Naive B cell (primary cell): ENCODE data around the gene PRDM15. TPM values are rescaled to one million over a fixed set of nuclear protein-coding genes. Genes with fewer than 3 reads are reported as not detected.

Experiments used
- ATAC-seq, 2 donors: fragments of 150-1000 bp; cut with Tn5 transposase; 2 replicates each; pipeline ENCODE4 v1.10.0; 2021; ENCODE audit warnings: low read depth in 2 of 2, mild to moderate bottlenecking in 2 of 2, moderate library complexity in 2 of 2
- DNase-seq: peaks from one replicate; pipeline ENCODE4 v3.0.0; 2022
- H3K27ac Mint-ChIP-seq, 6 donors: one replicate each; pipeline ENCODE4 v1.8.0; 2020 to 2022; ENCODE audit warnings: mild to moderate bottlenecking in 6 of 6, mixed read lengths in 6 of 6, moderate library complexity in 5 of 6, inconsistent platforms in 2 of 6
- H3K27me3 Mint-ChIP-seq, 3 donors: one replicate each; pipeline ENCODE4 v1.8.0; 2021 to 2022; ENCODE audit warnings: mixed read lengths in 3 of 3, mild to moderate bottlenecking in 1 of 3
- H3K36me3 Mint-ChIP-seq, 2 donors: one replicate each; pipeline ENCODE4 v1.8.0; 2020 to 2022; ENCODE audit warnings: mixed read lengths in 2 of 2, inconsistent platforms in 1 of 2, mild to moderate bottlenecking in 1 of 2
- H3K4me1 Mint-ChIP-seq, 3 donors: one replicate each; pipeline ENCODE4 v1.8.0; 2020 to 2022; ENCODE audit warnings: mixed read lengths in 3 of 3, inconsistent platforms in 1 of 3, mild to moderate bottlenecking in 1 of 3, moderate library complexity in 1 of 3
- H3K4me3 Mint-ChIP-seq, 8 donors: one replicate each; pipeline ENCODE4 v1.8.0; 2020 to 2022; ENCODE audit warnings: mild to moderate bottlenecking in 8 of 8, mixed read lengths in 8 of 8, moderate library complexity in 8 of 8, inconsistent platforms in 2 of 8
- H3K9me3 Mint-ChIP-seq, 7 donors: one replicate each; pipeline ENCODE4 v1.8.0; 2020 to 2022; ENCODE audit warnings: mixed read lengths in 7 of 7, mild to moderate bottlenecking in 5 of 7, inconsistent platforms in 2 of 7, moderate library complexity in 1 of 7
- polyA plus RNA-seq, 6 donors: library from polyadenylated mRNA; unstranded; fragments of 300-500 nt; fragmentation: Illumina TruSeq; gene quantifications; one replicate each; pipeline ENCODE4 v1.2.3, GENCODE V29; 2021; ENCODE audit warnings: low read depth in 6 of 6

PRDM15 gene
- polyA plus RNA-seq, 6 donors from 2014 or later, result 0.91 to 3.7 (median 1.4) TPM; not detected in 1

DNA sequence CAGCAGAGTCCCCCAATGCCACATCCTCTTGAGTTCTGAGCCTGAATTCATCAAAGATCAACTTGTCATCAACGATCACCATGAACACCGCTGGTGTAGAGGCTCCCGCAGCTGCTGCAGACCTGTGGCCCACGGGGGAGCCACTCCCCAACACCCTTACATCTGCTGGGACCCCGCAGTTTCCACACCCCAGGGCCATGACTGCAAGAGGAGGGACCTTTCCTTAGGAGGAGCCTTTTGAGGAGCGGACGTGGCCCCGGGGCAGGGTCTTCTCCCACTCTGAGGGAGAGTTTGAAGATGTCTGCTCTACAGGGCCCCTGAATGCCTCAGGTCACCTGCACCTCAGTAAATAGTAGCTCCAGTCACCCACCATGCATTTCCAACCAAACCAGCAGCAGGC is 2.7 kb downstream of the PRDM15 start:
- Mint-ChIP-seq H3K36me3 (peaks cover 0 to 8% of the 10 kb centered on the region in 2 donors), H3K9me3 (no peaks in the 10 kb centered on the region), H3K27me3 (no peaks in the 10 kb centered on the region)

DNA sequence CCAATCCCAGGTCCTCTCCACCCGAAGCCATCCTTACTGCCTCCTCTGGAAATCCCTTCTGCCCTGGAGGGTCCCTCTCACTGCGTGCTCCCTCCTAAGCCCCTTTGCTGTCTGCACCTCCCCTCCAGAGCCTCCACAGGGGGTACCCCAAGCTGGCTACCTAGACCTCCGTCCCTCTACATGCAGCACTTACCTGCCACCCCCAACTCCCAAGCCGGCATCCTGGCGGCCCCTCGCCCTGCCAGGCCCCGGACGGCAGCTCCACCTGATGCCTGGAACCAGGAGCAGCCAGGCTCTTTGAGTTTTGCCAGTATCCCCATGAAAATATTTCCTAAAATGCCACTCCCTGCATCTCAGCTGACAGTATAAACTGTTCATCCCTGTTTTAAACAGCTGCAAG is 4.1 kb downstream of the PRDM15 start:
- peak overlapping the region in 1 of 6 donors; percentile 31 for H3K27ac Mint-ChIP-seq
- H3K9me3 Mint-ChIP-seq, result no peaks in the 10 kb centered on the region
- ATAC-seq, result no peak
- peaks cover 0 to 8% of the 10 kb centered on the region in 2 donors for H3K36me3 Mint-ChIP-seq
- DNase-seq, result no peak
- no peaks in the 10 kb centered on the region for H3K27me3 Mint-ChIP-seq
- H3K4me1 Mint-ChIP-seq, result peaks cover 28 to 51% (median 37%) of the 10 kb centered on the region in 3 donors
- peak overlapping the region in 1 of 8 donors; percentile 96 for H3K4me3 Mint-ChIP-seq

More for the DNA sequence above, 2.7 kb downstream of the PRDM15 start:
- H3K27ac Mint-ChIP-seq, result no peak overlapping the region
- peak overlapping the region in 5 of 8 donors; percentile 8 to 96 (median 52) for H3K4me3 Mint-ChIP-seq
- ATAC-seq (no peak), DNase-seq (no peak)
- peaks cover 24 to 50% (median 37%) of the 10 kb centered on the region in 3 donors for H3K4me1 Mint-ChIP-seq

- Mint-ChIP-seq H3K27me3 (no peaks in the 10 kb centered on the region), H3K4me1 (peaks cover 32 to 51% (median 36%) of the 10 kb centered on the region in 3 donors), H3K4me3 (peak overlapping the region in 1 of 8 donors; percentile 2), H3K27ac (no peak overlapping the region), H3K36me3 (peaks cover 0 to 8% of the 10 kb centered on the region in 2 donors), H3K9me3 (no peaks in the 10 kb centered on the region)
- DNase-seq (no peak), ATAC-seq (no peak)
Observed at GRCh38 chr21:41874611-41875010, 4.5 kb downstream of the PRDM15 start.

DNA sequence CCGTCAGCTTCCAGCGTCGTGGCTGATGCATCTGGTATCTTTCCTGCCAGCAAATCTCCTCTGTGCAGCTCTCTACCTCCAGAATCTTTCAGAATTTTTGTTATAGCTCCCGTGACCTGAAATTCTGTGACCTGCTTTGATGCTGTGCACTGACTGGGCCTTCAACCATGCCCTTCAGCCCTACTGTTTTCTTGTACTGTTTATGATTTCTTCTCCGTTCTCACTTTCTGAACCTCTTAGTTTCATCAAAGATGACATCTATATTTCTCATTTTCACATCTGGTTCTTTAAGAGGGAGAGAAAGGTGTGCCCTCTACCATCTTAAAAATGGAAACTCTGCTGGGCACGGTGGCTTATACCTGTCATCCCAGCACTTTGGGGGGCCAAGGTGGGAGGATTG is 5.7 kb downstream of the PRDM15 start:
- Mint-ChIP-seq H3K27ac (no peak overlapping the region), H3K4me3 (no peak overlapping the region), H3K27me3 (no peaks in the 10 kb centered on the region), H3K36me3 (peaks cover 0 to 8% of the 10 kb centered on the region in 2 donors), H3K4me1 (peaks cover 38 to 60% (median 48%) of the 10 kb centered on the region in 3 donors), H3K9me3 (no peaks in the 10 kb centered on the region)
- ATAC-seq (no peak), DNase-seq (no peak)

DNA sequence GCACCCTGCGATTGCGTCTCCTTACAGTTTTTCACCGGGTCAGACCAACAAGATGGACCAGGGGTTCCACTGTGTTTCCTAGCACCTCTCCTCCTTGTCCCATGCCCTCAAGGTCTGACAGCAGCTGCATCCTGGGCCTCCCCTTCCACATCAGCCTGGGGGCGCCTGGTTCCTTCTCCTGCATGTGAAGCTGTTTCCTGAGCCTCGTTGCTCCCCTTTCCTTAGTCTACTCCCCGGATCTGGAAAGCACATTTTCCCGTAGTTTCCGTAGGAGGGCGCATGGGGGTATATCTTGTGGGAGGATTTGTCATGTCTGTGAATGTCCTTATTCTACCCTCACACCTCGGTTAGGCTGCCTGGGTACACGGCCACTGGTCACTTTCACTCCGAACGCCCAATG is 6.1 kb downstream of the PRDM15 start:
- Mint-ChIP-seq H3K4me3 (no peak overlapping the region), H3K27me3 (no peaks in the 10 kb centered on the region), H3K27ac (no peak overlapping the region), H3K9me3 (no peaks in the 10 kb centered on the region), H3K4me1 (peaks cover 39 to 60% (median 50%) of the 10 kb centered on the region in 3 donors), H3K36me3 (peaks cover 0 to 8% of the 10 kb centered on the region in 2 donors)
- DNase-seq (no peak), ATAC-seq (no peak)

DNA sequence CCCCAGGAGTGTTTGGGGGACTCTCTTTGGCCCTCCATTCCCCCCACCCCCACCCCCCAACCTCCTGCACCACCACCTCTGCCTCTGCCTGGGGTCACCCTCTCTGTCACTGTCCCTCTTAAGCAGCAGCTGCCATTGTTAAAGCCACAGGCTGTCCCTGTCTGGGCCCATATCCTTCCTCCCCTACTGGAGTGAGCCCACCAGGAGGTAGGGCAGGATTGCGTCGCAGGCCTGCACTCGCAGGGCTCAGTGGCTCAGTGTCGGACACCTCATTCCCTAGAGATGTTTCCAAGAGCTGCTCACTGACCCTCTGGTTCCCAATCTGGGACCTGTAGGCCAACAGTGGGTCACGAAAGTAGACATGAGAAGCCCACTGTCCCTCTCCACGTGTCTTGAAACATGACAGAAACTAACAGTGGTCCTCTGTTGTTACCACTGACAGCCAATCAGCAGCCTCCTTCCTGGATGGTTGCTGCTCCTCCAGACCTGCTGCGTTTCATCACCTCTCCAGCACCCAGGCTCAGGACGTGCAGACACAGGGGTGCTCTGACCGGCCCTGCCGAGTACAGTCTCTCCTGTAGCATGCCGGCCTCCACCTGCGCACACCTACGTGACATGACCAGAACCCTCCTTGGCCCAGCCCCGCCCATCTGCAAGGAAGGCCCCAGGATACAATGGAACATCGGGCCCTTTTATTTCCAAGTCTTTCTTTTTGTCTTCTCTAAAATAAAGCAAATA is 7.7 kb downstream of the PRDM15 start:
- no peak for DNase-seq
- H3K4me1 Mint-ChIP-seq, result peaks cover 29 to 46% (median 45%) of the 10 kb centered on the region in 3 donors
- peak overlapping the region in 1 of 6 donors; percentile 3 for H3K27ac Mint-ChIP-seq
- no peaks in the 10 kb centered on the region for H3K9me3 Mint-ChIP-seq
- peaks cover 0 to 8% of the 10 kb centered on the region in 2 donors for H3K36me3 Mint-ChIP-seq
- H3K4me3 Mint-ChIP-seq, result no peak overlapping the region
- H3K27me3 Mint-ChIP-seq, result no peaks in the 10 kb centered on the region
- no peak for ATAC-seq

GRCh38 chr21:41869771-41870170 is 9.4 kb downstream of the PRDM15 start:
- peaks cover 30 to 48% (median 45%) of the 10 kb centered on the region in 3 donors for H3K4me1 Mint-ChIP-seq
- no peaks in the 10 kb centered on the region for H3K9me3 Mint-ChIP-seq
- H3K4me3 Mint-ChIP-seq, result no peak overlapping the region
- DNase-seq, result no peak
- no peak for ATAC-seq
- peaks cover 0 to 8% of the 10 kb centered on the region in 2 donors for H3K36me3 Mint-ChIP-seq
- H3K27me3 Mint-ChIP-seq, result no peaks in the 10 kb centered on the region
- H3K27ac Mint-ChIP-seq, result peak overlapping the region in 2 of 6 donors; percentile 57 to 70

DNA sequence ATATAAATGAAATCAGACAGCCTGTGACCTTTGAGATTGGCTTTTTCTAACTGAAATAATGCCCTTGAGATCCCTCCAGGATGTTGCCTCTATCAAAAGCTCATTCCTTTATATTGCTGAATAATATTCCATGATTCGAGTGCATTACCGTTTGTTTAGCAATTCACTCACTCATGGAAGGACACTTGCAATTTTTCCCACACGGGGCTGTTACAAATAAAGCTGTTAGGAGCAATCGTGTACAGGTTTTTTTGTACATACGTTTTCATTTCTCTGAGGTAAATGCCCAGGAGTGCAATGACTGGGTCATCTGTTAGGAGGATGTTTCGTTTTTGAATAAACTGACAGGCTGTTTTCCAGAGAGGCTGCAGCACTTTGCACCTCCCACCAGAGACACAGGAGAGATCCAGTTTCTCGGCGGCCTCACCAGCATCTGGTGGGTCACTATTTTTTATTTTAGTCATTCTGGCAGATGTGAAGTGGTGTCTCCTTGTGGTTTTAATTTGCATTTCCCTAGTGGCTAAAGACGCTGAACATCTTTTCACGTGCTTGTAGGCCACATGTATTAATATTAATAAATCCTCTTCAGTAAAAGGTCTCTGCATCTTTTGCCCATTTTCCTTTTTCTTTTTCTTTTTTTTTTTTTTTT is 11.0 kb downstream of the PRDM15 start:
- Mint-ChIP-seq H3K4me1 (peaks cover 37 to 61% (median 54%) of the 10 kb centered on the region in 3 donors), H3K9me3 (no peaks in the 10 kb centered on the region), H3K36me3 (peaks cover 0 to 2% of the 10 kb centered on the region in 2 donors), H3K27me3 (no peaks in the 10 kb centered on the region), H3K27ac (peak overlapping the region in 2 of 6 donors; percentile 36 to 38), H3K4me3 (peak overlapping the region in 5 of 8 donors; percentile 22 to 63 (median 44))
- DNase-seq, result no peak
- ATAC-seq, result peak; percentile 66 to 76

DNA sequence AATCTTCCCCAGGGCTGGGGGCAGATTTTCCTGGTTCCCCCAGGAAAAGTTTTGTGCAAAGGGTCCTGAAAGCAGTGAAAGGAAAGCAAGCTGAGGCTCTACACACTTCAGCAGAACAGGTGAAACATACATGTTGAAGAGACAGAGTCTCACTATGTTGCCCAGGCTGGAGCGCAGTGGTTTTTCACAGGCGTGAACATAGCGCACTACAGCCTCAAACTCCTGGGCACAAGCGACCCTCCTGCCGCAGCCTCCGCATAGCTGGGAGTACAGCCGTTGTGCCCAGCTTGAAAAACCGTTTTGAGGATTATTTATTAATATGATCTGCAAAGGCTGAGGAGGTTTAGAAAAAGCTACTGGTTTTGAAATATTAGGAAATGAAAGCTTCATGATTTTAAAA is 11.8 kb downstream of the PRDM15 start:
- Mint-ChIP-seq H3K4me1 (peaks cover 42 to 67% (median 58%) of the 10 kb centered on the region in 3 donors), H3K36me3 (no peaks in the 10 kb centered on the region)

DNA sequence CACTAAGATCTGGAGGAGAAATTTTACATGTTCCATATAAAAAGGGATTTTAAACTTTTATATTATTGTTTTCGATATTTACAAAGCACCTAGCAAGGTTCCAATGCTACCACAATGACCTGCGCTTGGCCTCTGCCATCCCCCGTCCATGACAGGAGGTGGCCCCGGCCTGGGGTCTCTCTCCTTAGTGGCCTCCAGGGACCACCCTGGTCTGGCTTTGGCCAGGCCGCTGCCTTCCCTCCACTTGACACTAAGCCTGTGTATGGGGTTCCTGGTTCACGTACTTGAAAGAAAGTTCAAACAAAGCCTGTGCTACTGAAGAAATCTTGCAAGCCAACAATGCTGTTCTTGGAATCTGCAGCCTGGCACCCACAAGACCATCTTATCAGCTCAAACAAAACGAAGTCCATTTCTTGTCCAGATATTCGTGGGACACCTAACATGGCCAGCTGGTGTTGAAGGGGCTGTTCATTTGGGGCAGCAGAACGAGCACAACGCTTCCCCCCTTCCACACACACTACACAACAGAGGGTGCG is 12.8 kb downstream of the PRDM15 start:
- no peak for DNase-seq
- Mint-ChIP-seq H3K27me3 (no peaks in the 10 kb centered on the region), H3K4me3 (no peak overlapping the region), H3K4me1 (peaks cover 46 to 64% (median 49%) of the 10 kb centered on the region in 3 donors), H3K27ac (peak overlapping the region in 2 of 6 donors; percentile 39 to 57), H3K9me3 (no peaks in the 10 kb centered on the region), H3K36me3 (no peaks in the 10 kb centered on the region)
- ATAC-seq, result no peak

More for the DNA sequence above, 11.8 kb downstream of the PRDM15 start:
- ATAC-seq, result no peak
- no peak for DNase-seq
- Mint-ChIP-seq H3K27ac (no peak overlapping the region), H3K27me3 (no peaks in the 10 kb centered on the region), H3K4me3 (no peak overlapping the region), H3K9me3 (no peaks in the 10 kb centered on the region)

GRCh38 chr21:41865002-41865777 is 14.0 kb downstream of the PRDM15 start:
- Mint-ChIP-seq H3K27ac (peak overlapping the region in 3 of 6 donors; percentile 3 to 71 (median 37)), H3K4me3 (peak overlapping the region in 6 of 8 donors; percentile 6 to 57 (median 42)), H3K27me3 (no peaks in the 10 kb centered on the region), H3K4me1 (peaks cover 42 to 63% (median 48%) of the 10 kb centered on the region in 3 donors), H3K36me3 (no peaks in the 10 kb centered on the region), H3K9me3 (no peaks in the 10 kb centered on the region)
- no peak for DNase-seq
- ATAC-seq, result peak; percentile 17 to 45

GRCh38 chr21:41864311-41865001 is 14.7 kb downstream of the PRDM15 start:
- Mint-ChIP-seq H3K36me3 (no peaks in the 10 kb centered on the region), H3K4me3 (peak overlapping the region in 5 of 8 donors; percentile 3 to 45 (median 36)), H3K9me3 (no peaks in the 10 kb centered on the region), H3K27me3 (no peaks in the 10 kb centered on the region), H3K4me1 (peaks cover 37 to 57% (median 48%) of the 10 kb centered on the region in 3 donors), H3K27ac (peak overlapping the region in 2 of 6 donors; percentile 57 to 71)
- DNase-seq (no peak), ATAC-seq (no peak)
